ENCODE data around the gene PCID2.

Gene PCID2

DNA sequence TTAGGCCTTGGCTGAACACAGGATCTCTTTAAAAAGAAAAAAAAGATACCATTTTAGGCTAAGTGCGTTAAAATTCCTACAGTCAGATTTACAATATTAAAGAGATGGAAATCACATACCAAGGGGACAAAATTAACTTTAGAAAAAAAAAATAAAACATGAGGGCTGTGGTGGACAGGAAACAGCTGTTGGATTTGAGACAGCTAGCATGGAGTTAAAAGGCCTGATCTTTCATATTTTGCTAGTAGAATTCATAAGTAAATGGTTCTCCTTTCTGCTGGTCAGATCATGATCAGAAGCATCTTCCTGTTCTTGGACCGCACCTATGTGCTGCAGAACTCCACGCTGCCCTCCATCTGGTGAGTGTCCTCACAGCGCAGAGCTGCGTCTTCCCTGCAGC is 20.7 kb upstream of the PCID2 start:
- DNase-seq (ENCODE audit: low read depth in 2 of 2) = no peak
- TF ChIP-seq, protein P1, sequence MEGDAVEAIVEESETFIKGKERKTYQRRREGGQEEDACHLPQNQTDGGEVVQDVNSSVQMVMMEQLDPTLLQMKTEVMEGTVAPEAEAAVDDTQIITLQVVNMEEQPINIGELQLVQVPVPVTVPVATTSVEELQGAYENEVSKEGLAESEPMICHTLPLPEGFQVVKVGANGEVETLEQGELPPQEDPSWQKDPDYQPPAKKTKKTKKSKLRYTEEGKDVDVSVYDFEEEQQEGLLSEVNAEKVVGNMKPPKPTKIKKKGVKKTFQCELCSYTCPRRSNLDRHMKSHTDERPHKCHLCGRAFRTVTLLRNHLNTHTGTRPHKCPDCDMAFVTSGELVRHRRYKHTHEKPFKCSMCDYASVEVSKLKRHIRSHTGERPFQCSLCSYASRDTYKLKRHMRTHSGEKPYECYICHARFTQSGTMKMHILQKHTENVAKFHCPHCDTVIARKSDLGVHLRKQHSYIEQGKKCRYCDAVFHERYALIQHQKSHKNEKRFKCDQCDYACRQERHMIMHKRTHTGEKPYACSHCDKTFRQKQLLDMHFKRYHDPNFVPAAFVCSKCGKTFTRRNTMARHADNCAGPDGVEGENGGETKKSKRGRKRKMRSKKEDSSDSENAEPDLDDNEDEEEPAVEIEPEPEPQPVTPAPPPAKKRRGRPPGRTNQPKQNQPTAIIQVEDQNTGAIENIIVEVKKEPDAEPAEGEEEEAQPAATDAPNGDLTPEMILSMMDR (IDR thresholded peaks at IDR 0.05; ENCODE audit: low read depth, low read length) = no peak
- H3K4me3 ChIP-seq (replicated peaks in 1 of 2; ENCODE audit: low read depth in 2 of 2, low read length in 2 of 2) = no peak overlapping the region

DNA sequence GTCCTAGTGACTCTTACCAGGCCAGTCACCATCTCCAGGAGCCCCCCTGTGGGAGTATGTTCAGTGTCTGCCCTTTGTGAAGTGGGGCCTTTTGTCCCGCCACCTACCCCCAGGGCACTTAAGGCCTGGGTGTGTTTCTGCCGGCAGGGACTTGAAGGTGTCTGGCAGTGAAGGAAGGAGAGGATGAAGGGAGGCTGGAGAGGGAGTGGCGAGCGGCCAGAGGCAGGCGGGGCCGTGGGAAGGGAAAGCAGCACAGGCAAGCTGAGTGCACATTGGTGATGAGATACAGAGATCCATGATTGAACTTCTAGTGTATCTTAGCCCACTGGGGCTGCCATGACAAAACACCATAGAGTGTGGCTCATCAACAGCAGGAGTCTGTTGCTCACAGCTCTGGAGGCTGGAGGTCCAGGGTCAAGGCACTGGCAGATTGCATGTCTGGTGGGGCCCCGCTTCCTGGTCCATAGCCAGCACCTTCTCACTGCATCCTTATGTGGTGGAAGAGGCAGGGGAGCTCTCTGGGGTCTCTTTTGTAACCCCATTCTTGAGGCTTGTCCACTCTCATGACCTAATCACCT is 18.5 kb upstream of the PCID2 start:
- DNase-seq (ENCODE audit: low read depth in 2 of 2) = no peak
- H3K4me3 ChIP-seq (replicated peaks in 1 of 2; ENCODE audit: low read depth in 2 of 2, low read length in 2 of 2) = no peak overlapping the region
- TF ChIP-seq, protein P1 (IDR thresholded peaks at IDR 0.05; ENCODE audit: low read depth, low read length) = no peak

DNA sequence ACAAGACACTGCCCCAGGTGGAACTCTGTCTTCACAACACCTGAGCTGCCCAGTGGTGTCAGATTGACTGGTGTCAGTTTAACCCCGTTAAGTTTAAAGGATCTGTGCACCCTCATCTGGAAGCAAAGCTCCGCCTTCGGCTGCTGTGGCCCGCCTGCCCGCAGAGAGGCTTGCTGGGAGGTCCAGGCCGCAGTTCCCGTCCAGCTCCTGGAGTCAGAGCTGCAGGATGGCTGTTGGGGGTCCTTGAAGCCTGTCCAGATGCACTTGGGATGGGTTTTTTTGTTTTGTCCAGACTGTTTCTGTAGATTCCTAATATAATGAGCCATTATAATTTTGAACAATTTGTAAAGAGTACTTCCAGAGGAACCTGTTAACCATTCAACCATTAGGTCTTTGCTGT is 17.0 kb upstream of the PCID2 start:
- no peak overlapping the region for H3K4me3 ChIP-seq (replicated peaks in 1 of 2; ENCODE audit: low read depth in 2 of 2, low read length in 2 of 2)
- DNase-seq (ENCODE audit: low read depth in 2 of 2) = no peak
- TF ChIP-seq, protein P1 (IDR thresholded peaks at IDR 0.05; ENCODE audit: low read depth, low read length) = no peak

DNA sequence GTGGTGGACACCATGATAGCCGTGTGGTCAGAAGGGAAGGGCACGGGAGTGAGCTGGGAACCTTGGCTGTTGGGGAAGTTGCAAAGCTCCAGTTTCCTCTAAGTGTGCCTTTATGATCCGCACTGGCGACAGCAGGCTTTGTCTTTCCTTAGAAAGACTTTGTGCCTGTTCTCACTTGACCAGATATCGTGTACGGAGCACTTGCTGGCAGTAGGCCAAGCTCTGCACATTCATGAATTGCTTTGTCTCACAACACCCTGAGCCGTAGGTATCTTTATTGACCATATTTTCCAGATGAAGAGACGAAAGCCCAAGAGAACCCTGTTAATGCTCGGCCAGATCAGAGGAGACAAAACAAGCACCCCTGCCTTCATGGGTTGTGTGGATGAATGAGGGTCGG is 16.0 kb upstream of the PCID2 start:
- H3K4me3 ChIP-seq (replicated peaks in 1 of 2; ENCODE audit: low read depth in 2 of 2, low read length in 2 of 2) = no peak overlapping the region
- TF ChIP-seq, protein P1 (IDR thresholded peaks at IDR 0.05; ENCODE audit: low read depth, low read length) = no peak
- no peak for DNase-seq (ENCODE audit: low read depth in 2 of 2)

DNA sequence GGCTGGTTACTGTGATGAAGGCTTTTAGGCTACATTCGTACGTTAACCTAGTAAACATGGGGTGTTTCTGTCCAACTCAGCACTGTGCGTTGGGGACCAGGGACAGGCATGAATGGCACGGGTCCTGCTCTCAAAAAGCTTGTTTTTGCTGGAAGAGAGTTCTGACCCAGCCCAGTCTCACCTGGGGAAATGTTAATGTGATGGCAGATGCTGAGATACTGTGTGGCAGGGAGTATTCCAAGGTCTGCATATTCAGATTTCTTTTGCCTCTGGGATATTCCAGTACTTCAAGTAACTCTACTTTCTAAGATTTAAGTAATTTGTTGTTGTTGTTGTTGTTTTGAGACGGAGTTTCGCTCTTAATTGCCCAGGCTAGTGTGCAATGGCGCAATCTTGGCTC is 14.6 kb upstream of the PCID2 start:
- DNase-seq (ENCODE audit: low read depth in 2 of 2) = no peak
- H3K4me3 ChIP-seq (replicated peaks in 1 of 2; ENCODE audit: low read depth in 2 of 2, low read length in 2 of 2) = no peak overlapping the region
- TF ChIP-seq, protein P1 (IDR thresholded peaks at IDR 0.05; ENCODE audit: low read depth, low read length) = no peak

GRCh38 chr13:113220877-113221276 is 12.4 kb upstream of the PCID2 start:
- DNase-seq (ENCODE audit: low read depth in 2 of 2) = peak; percentile 31 to 36
- TF ChIP-seq, protein P1 (IDR thresholded peaks at IDR 0.05; ENCODE audit: low read depth, low read length) = peak; percentile 20
- no peak overlapping the region for H3K4me3 ChIP-seq (replicated peaks in 1 of 2; ENCODE audit: low read depth in 2 of 2, low read length in 2 of 2)

DNA sequence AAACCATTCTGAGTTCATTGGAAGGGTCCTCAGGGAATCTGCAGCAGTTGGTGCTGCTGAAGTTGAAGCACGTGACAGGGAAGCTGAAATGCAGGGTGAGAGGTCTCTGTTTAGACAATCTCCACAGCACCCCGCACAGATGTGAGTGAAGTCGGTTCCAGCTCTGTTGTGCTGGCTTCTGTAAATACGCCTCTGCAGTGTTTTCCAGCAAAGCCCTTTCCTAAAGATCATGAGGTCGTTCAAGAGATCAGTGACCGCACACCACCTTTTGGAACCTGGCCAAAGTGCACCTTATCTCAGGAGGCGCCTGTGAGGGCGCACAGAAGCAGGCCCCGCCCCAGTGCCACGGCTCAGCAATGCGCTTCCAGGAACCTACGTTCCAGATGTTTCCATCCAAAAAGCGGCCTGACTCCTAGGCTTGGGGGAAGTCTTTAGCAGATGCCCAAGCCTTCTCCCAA is 11.7 kb upstream of the PCID2 start:
- TF ChIP-seq, protein P1 (IDR thresholded peaks at IDR 0.05; ENCODE audit: low read depth, low read length) = no peak
- no peak for DNase-seq (ENCODE audit: low read depth in 2 of 2)
- no peak overlapping the region for H3K4me3 ChIP-seq (replicated peaks in 1 of 2; ENCODE audit: low read depth in 2 of 2, low read length in 2 of 2)

Data from cardiac fibroblast (primary cell).